Measurements from ENCODE around the gene PCGF2. TPM values are rescaled to one million over a fixed set of nuclear protein-coding genes. Genes with fewer than 3 reads are reported as not detected.
A peak's percentile ranks its signal among the peaks of the same experiment; 100 is the strongest.

Gene PCGF2
- total RNA-seq, 1 donor from 2014 or later = 20.7 TPM

GRCh38 chr17:38703742-38704605, 44.2 kb downstream of the PCGF2 start:
- Histone ChIP-seq H3K4me3 (peak overlapping the region; percentile 96), H3K36me3 (peaks cover 14% of the 10 kb centered on the region), H3K9me3 (replicated peaks) (no peaks in the 10 kb centered on the region), H3K27ac (replicated peaks) (peak overlapping the region; percentile 99), H3K4me1 (peaks cover 69% of the 10 kb centered on the region), H3K27me3 (ENCODE audit: low read depth) (no peaks in the 10 kb centered on the region)
- intact Hi-C loops (cut with micrococcal nuclease) = no loop called here
- peak; percentile 84 for DNase-seq
- TF ChIP-seq, protein P1, sequence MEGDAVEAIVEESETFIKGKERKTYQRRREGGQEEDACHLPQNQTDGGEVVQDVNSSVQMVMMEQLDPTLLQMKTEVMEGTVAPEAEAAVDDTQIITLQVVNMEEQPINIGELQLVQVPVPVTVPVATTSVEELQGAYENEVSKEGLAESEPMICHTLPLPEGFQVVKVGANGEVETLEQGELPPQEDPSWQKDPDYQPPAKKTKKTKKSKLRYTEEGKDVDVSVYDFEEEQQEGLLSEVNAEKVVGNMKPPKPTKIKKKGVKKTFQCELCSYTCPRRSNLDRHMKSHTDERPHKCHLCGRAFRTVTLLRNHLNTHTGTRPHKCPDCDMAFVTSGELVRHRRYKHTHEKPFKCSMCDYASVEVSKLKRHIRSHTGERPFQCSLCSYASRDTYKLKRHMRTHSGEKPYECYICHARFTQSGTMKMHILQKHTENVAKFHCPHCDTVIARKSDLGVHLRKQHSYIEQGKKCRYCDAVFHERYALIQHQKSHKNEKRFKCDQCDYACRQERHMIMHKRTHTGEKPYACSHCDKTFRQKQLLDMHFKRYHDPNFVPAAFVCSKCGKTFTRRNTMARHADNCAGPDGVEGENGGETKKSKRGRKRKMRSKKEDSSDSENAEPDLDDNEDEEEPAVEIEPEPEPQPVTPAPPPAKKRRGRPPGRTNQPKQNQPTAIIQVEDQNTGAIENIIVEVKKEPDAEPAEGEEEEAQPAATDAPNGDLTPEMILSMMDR (IDR thresholded peaks at IDR 0.05; ENCODE audit: borderline replicate concordance) = no peak

DNA sequence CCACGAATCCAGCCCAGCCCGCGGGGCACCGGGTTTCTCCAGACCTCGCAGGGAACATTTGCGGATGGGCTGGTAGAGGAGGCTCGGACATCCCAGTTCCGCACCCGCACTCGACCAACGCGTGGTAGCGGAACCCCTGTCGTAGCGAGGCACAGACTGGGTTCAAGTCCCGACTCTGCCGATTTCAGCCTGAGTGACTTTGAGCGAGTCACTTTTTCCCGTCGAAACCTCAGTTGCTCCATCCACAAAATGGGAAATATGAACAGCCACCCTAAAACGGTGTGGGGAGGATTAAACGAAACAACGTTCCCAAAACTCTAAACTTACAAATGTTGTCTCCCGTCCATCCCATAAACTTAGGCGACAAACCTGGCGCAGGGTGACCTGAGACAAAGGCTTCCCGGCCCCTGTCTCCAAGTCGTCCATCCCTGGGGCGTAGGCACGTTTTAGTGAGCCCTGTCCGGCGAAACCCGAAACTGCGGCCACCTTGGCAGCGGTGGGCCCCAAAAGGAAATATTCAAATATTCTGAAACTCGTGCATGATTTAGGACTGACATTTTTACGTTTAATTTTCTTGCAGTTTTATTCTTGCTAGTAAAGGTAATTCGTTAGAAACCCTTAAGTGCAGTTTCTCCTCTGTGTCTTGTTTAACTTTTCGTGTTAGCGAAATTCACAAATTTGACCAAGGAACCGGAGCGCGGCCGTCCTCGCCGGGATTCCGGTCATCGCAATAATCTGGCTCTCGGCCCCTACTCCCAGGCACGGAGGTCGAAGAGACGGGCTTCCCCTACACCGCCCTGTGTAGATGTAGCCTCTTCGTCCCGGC, 45.0 kb downstream of the PCGF2 start:
- no peaks in the 10 kb centered on the region for H3K27me3 ChIP-seq (ENCODE audit: low read depth)
- H3K9me3 ChIP-seq (replicated peaks) = no peaks in the 10 kb centered on the region
- peaks cover 7% of the 10 kb centered on the region for H3K36me3 ChIP-seq
- H3K27ac ChIP-seq (replicated peaks) = peak overlapping the region; percentile 99
- peaks cover 61% of the 10 kb centered on the region for H3K4me1 ChIP-seq
- TF ChIP-seq, protein P1 (IDR thresholded peaks at IDR 0.05; ENCODE audit: borderline replicate concordance) = no peak
- H3K4me3 ChIP-seq = peak overlapping the region; percentile 96
- no peak for DNase-seq
- intact Hi-C loops (cut with micrococcal nuclease) = no loop called here

DNA sequence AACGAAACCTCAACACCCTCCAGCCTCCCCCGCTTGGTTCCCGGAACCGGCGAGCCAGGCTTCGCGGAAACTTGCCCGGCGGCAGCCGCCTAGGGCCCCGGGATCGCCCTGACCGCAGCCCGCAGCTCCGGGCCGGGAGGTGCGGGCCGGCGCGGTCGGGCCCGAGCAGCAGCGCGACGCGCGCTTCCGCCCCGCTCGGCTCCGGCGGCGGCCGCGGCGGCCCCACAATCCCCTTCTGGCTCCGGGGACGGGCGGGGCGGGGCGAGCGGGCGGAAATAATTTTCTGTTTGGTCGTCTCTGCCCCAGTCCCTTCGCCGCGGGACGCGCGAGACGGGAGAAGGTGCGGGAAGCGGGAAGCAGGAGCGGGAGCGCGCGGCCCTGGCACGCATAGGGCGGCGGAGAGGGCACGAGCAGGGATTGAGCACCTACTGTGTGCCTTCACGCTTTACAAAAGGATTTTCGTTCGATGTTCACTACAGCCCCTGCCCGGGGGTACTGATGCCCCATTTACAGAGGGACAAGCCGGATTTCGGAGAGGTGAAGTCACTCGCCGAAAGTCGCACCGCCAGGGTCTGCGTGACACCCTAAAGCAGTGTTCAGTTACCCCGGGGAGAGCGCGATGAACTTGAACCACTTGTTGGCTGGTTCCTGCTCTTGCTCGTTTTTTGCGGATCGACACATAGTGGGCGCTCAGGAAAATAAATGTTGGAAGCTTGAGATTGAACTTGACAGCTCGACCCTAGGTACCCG, 45.8 kb downstream of the PCGF2 start:
- Histone ChIP-seq H3K4me3 (peak overlapping the region; percentile 96), H3K4me1 (peaks cover 54% of the 10 kb centered on the region), H3K27me3 (ENCODE audit: low read depth) (no peaks in the 10 kb centered on the region), H3K27ac (replicated peaks) (peak overlapping the region; percentile 99), H3K36me3 (no peaks in the 10 kb centered on the region), H3K9me3 (replicated peaks) (no peaks in the 10 kb centered on the region)
- TF ChIP-seq, protein P1 (IDR thresholded peaks at IDR 0.05; ENCODE audit: borderline replicate concordance) = no peak
- intact Hi-C loops (cut with micrococcal nuclease) = no loop called here
- peak; percentile 92 for DNase-seq

DNA sequence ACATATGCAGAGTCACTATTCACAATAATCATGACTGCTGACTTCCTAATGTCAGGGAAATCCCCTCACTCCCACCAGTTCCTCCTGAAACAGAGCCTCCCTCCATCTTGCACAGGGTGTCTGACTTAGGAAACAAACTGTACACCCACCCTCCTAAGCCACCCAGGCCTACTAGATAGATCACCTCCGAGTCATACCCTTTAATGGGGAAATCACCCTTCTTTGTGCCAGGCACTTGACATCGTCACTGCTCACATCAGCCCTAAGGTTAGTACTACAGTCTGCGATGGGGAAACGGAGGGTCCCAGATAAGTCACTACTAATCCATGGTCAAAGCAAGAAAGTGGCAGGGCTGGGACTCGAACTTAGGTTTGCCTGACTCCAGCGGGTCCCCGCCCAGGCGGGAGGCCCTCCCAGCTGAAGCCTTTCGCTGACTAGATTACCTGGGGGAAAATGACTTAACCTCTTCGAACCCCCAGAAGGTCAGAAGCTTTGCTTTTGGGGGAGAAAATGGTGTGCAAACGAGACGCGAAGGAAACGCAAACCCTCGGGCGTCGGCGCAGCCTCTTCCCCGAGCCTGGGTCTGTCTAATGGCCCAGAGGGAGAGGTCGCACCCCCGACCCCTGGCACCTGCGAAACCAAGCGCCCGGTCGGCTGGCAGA, 46.5 kb downstream of the PCGF2 start:
- peak overlapping the region; percentile 96 for H3K4me3 ChIP-seq
- peak overlapping the region; percentile 99 for H3K27ac ChIP-seq (replicated peaks)
- H3K4me1 ChIP-seq = peaks cover 47% of the 10 kb centered on the region
- intact Hi-C loops (cut with micrococcal nuclease) = no loop called here
- no peaks in the 10 kb centered on the region for H3K9me3 ChIP-seq (replicated peaks)
- TF ChIP-seq, protein P1 (IDR thresholded peaks at IDR 0.05; ENCODE audit: borderline replicate concordance) = no peak
- no peaks in the 10 kb centered on the region for H3K36me3 ChIP-seq
- no peaks in the 10 kb centered on the region for H3K27me3 ChIP-seq (ENCODE audit: low read depth)
- no peak for DNase-seq

- H3K4me1 ChIP-seq = peaks cover 38% of the 10 kb centered on the region
- no peaks in the 10 kb centered on the region for H3K36me3 ChIP-seq
- intact Hi-C loops (cut with micrococcal nuclease) = no loop called here
- TF ChIP-seq, protein P1 (IDR thresholded peaks at IDR 0.05; ENCODE audit: borderline replicate concordance) = no peak
- no peak overlapping the region for H3K4me3 ChIP-seq
- no peaks in the 10 kb centered on the region for H3K27me3 ChIP-seq (ENCODE audit: low read depth)
- no peaks in the 10 kb centered on the region for H3K9me3 ChIP-seq (replicated peaks)
- DNase-seq = no peak
- H3K27ac ChIP-seq (replicated peaks) = no peak overlapping the region
These were observed 49.4 kb downstream of the PCGF2 start for GRCh38 chr17:38698760-38699159.

Measured in left ventricle myocardium inferior (tissue), 1 donor.